Kidney capillary endothelial cell (primary cell): ENCODE measurements around the gene RNF166.

Source experiments
- DNase-seq: peaks from one replicate; pipeline ENCODE4 v3.0.0-alpha.2; 2018; ENCODE audit warnings: low spot score

The RNF166 gene

DNA sequence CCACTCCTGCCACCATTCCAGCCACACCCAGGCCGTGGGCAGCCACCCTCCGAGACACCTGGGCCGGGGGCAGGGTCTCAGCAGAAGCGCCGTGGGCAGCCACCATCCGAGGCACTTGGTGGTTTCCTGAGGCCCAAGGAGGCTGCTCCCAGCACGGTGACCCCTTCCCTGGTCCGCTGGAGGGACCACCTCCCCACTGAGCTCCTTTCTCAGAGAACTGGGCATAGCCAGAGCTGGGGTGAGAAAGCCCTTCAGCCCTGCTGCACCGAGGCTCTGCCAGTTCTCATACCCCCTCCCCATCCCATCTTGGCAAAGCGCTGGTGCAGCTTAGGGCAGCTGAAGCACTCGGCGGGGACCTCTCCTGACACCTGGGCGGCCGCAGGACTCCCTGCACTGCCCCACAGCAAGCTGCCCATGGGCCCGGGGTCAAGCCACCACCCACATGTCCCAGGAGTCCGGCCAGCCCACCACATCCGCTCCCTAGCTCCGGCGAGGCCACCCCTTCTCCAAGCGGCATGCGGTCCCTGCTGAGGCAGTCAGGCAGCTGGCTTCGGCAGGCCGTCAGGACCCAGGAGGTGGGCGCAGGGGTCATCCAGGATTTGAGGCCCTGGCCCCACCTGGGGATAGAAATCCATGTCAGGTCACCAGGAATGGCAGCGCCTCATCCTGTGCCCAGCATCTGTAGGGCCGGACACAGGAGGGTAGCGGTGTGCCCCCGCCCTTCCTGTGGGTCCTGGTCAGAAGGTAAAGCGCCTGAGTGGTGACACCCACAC is 54.0 kb downstream of the RNF166 start:
- no peak for DNase-seq

DNA sequence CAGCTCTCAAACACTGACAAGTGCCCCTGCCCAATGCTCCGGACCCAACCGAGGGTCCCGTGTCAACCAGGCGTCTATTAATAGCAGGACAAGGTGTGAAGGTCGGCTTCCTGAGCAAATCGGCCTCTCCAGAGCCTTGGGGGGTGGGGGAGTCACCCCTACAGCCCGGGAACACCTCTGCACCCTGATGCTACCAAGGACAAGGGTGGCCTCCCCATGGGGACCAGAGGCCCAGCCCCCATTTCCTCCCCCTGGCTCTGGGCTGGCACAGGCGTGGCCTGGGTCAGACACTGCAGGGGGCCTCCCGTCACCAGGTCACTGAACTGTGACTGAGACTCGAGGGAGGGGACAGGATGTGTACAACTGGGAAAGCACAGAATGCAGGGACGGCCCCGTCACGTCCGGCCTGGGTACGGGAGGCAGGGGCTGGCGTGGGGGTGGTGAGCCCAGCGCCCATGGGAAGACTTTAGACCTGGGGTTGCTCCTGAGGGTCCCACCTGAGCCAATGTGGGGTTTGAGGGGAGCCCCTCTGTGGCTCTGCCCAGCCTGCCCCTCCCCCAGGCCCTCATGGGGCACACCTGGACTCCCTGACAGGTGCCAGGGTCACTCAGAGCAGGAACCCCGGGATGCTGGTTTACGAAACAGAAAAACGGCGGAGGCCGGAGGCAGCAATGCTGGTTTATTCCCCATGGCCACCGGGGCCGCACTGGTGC is 54.8 kb downstream of the RNF166 start:
- DNase-seq = peak; percentile 85

DNA sequence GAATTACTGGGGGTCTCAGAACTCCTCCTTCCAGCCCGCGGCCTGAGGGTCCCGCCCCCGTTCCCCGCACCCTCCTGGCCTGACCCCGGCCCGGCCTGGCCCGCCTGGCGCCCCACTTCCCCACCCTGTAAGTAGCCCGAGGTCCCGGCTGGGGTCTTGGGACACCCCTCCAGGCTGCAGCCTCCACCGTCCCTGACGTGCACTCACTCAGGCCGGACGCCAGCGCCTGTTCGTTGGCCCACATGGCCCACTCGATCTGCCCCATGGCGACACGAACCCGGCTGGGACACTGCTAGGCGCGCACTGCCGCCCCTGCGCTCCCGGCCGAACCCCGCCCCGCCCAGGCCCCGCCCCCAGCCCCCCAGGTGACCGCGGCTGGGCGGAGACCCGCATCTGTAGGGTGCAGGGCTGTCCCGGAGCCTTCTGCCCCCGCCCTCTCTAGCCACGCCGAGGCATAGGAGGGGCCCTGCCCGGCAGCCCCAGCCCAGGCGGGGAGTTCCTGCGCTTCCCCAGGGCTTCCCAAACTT is 55.4 kb downstream of the RNF166 start, which contains the start of gene CYBA:
Gene CYBA, minus strand, starts transcription at position 305 of the 527 bp plus-strand sequence. Its CDS starts 40 bp downstream, at position 265.
- DNase-seq = no peak

DNA sequence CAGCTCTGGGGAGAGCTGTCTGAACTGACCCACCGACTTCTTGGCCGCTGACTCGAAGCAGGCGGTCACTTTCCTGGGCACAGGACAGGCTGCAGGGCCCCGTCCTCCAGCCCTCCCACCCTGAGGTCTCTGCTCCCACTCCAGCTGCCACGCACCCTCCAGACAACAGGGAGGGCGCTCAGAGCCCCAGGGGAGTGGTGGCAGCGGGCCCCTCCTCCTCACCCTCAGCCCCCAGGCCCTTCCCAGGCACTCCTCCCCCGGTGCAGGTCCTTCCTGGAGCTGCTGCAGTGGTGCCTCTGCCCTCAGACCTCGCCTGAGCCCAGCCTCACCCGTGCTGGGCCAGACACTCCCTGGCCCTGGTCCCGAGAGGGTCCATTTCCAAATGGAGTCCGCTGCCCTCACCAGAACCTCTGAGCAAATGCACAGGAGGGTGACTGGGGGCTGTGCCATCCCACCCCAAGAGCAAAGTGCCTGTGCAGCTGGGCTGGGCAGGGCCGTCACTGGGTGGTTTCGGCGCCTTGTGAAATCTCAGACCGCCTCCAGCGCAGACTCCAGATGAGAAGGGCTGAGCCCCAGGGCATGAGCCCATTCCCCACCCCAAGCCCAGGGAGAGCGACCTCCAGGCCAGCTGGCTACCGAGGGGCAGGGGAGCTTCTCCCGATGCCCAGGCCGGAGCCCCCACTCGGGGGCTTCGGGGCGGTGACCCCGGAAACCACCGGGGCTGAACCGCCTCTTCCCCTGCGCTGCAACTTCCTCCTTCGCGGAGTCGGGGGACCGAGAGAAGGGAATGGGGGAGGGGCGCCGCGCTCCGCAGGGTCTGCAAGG is 56.1 kb downstream of the RNF166 start:
- no peak for DNase-seq

DNA sequence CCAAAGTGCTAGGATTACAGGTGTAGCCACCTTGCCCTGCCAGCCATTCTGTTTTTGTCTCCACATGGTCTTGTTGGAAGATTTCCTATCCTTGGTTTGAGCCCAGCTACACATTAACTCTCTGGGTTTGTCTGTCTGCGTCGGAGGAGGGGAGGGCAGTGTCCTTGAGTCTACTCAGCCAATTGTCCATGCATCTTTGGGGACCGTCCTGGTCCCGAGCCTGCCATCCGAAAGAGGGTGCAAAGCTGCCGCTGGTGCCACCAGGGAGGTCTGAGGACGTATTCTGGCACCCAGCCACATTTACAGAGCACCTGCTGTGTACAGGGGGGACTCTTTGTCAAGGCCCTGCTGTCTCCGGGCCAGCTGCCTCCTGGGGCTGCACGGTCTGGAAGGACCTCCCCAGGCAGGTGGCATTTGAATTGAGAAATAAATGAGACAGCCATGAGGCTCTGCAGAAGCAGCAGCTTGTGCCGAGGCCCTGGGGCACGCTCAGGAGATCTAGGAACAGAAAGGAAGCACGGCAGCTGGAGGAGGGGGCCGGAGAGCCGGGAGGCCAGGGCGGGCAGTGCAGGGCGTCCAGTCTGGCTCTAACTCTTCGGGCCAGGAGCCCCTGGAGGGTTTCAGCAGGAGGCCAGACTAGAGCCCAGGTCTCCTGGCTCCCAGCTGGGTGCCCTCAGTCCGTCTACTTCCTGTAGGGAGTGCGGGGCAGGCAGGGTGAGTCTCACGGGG is 56.8 kb downstream of the RNF166 start:
- DNase-seq = no peak

DNA sequence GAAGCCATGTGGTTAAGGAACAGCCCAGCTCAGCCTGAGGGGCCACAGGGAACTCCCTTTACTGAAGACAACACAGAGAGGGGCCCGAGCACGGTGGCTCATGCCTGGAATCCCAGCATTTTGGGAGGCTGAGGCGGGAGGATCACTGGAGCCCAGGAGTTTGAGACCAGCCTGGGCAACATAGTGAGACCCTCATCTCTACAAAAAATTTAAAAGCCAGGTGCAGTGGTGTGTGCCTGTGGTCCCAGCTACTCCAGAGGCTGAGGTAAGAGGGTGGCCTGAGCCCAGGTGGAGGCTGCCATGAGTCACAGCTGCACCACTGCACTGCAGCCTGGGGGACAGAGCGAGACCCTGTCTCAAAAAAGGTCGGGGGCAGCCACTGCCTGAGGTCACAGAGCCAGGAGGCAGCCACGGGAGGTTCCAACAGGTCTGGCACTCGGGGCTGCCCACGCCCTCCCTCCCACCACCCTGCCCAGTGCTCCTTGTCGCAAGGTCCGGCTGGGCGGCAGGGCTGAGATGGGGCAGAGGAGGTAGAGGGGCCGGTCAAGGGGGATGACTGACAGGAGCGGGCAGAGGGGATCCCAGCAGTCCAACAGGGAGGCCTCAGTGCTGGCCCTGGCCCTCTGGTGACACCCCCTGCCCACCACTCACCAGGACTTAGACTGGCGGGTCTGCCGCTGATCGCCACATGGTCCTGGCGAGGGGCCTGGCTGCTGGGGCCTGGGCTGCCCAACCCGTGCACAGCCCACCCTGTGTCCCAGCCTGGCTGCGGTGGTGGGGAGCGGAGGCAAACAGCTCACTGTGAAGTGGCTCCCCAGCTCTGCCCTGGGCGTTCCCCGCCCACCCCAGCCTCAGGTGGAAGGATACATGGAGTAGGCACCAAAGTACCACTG is 58.8 kb downstream of the RNF166 start:
- no peak for DNase-seq
